ENCODE results near the gene SLC6A5.

Gene SLC6A5

GRCh38 chr11:20597154-20597679, 2.2 kb upstream of the SLC6A5 start:
- no peak for DNase-seq

GRCh38 chr11:20597680-20598484, 1.5 kb upstream of the SLC6A5 start:
- no peak for DNase-seq

DNA sequence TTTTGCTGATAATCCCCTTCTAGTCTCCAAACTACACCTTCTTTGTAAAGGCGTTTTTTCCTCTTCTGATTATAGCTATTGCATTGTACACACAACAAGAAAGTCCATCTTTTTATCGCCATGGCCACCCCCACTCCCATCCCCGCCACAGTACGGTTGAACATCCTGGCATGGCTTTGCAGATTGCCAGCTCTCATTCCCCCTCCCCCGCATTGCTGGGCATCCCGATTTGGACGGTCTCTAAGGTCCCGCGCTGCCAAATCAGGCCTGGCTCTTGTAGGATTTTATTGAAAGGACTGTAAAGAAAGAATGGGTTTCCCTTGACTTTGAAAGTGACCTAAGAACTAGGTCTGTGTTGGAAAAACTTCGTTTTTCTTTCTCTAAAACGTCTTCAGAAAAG, 916 bp upstream of the SLC6A5 start:
- no peak for DNase-seq

- DNase-seq = no peak
Observed at GRCh38 chr11:20600020-20600346, 575 bp downstream of the SLC6A5 start.

DNA sequence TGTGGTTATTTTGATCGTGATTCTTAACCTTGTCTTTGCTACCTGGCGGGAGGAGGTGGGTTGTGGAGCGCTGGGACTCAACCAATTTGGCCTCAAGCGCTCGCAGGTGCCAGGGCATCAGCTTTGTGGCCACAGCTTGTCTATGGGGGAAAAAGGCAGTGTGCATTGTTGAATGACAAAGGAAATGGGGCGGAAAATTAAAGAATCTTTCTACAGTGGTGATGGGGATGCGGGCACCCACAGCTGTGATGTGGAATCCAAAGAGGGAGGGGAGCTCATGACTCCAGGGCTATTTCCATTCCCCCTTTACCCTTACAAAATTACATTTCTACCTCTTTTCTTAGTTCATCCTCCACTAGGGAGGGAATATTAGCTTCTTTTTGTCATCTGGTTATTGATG, 1.1 kb downstream of the SLC6A5 start:
- DNase-seq = no peak

DNA sequence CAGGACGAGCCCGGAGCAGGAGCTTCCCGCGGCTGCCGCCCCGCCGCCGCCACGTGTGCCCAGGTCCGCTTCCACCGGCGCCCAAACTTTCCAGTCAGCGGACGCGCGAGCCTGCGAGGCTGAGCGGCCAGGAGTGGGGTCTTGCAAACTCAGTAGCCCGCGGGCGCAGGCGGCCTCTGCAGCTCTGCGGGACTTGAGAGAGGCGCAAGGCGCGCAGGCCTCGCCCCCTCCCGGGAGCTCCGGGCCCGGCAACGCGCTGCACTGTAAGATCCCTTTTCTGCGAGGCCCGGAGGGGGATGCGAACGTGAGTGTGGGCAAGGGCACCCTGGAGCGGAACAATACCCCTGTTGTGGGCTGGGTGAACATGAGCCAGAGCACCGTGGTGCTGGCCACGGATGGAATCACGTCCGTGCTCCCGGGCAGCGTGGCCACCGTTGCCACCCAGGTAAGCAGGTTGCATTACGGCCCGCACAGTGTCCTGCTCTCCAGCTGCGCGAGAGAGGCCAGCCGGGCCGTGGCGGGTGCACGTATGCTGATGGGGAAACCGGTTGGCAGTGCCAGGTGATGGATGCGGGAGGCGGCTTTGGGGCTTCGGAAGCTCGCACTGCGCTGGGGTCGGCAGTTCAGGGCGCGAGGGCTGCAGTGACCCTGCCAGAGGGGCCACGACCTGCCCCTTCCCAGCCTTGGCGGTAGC, 2.0 kb downstream of the SLC6A5 start:
- DNase-seq = no peak

- DNase-seq = no peak
Observed at GRCh38 chr11:20604295-20604803, 4.9 kb downstream of the SLC6A5 start.

GRCh38 chr11:20604864-20605601, 5.6 kb downstream of the SLC6A5 start:
- DNase-seq = no peak

DNA sequence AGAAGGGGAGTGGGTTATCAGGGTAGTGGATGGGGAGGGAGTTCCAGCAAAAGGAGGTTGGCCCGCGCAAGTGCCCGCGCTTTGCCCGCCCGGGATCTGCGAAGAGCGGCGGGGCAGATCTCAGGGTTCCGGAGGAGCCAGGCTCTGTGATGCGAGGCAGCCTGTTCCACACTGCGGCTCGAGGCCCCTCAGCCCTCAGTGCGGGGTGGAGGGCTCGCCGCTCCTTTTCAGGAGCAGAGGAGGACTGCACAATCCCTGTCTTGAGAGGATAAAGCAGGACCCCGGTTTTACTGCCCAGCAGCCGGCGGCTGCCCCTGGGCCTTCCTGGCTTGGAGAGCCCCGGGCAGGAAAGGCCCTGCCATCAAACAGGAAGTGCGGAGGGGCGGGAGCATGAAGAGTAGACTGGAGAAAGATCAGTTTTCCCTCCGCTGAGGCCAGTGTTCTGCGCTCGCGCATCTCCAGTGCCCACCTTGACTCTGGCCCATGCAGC, 6.2 kb downstream of the SLC6A5 start:
- no peak for DNase-seq

DNA sequence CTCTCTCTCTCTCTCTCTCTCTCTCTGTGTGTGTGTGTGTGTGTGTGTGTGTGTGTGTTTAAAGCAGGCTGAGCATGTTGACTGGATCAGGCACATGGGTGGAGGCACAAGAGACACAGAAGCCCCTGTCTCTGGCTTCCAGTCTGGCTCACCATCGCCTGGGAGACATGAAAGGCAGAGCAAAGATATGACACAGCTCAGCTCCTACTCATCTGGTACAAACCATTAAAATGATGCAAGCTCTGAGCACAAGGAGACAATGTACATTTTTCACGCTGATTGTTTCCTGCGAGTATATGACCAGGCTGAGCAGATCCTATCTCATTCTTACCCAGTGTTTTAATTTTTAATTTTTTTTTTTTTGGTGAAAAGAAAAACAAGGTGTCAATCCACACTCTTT, 9.5 kb downstream of the SLC6A5 start:
- DNase-seq = no peak

GRCh38 chr11:20609727-20610707, 10.6 kb downstream of the SLC6A5 start:
- peak; percentile 5 for DNase-seq

DNA sequence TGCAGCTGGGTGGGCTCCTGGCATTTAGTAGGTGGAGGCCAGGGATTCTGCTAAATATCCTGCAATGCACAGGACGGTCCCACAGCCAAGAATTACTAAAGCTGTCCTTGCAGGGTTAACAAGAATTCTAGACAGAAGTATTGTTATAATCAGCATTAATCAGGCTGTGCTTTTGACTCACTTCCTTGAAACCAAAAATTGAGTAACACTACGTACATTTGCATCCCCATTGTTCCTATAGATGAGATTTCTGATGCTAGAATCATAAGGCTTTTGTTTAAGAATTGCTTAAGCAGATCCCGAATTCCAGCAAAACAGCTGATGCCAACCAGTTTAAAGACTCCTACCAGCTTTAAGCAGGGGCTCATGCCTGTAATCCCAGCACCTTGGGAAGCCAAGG, 11.4 kb downstream of the SLC6A5 start:
- no peak for DNase-seq

DNA sequence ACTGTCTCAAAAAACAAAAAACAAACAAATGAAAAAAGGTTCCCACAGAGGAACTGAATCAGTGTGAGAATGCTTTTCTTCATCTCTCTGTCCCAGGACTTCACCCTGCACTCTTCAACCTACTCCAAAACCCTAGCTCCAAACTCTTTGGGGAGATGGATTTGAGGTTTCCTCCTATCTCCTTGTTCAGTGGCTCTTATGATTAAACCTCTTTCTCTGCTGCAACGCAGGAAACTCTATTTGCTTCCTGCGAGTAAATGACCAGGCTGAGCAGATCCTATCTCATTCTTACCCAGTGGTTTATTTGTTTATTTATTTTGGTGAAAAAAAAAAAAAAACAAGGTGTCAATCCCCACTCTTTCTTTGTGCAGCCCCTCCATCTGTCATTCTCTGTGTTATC, 12.0 kb downstream of the SLC6A5 start:
- DNase-seq = no peak

- no peak for DNase-seq
Observed at GRCh38 chr11:20611892-20612291, 12.5 kb downstream of the SLC6A5 start.

DNA sequence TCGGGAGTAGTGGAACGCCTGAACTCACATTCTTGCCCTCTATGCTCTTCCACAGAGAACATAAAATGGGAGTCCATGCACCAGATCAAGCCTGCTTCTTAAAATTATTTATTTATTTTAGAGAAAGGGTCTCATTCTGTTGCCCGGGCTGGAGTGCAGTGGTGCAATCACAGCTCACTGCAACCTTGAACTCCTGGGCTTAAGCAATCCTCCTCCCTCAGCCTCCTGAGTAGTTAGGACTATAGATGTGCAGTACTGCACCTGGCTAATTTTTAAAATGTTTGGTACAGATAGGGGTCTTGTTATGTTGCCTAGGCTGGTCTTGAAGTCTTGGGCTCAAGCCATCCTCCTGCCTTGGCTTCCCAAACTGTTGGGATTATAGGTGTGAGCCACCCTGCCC, 13.0 kb downstream of the SLC6A5 start:
- no peak for DNase-seq

DNA sequence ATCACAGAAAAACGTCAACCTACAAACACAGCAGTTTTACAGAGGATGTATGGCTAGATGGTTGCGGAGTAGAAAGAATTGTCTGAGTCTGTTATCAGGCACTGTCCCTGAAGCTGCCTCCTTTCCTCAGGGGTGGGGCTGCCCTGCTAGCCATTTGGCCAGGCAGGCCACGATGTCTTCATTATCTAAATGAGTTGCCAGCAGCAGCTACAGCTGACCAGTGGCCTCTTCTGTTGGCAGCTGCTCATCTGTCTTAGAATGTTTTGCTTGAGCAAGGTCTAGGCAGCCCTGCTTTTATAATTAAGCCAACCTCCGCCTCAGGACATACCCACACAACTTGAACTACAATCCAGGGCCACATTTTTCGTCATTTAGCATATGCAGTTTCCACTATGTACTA, 17.5 kb downstream of the SLC6A5 start:
- no peak for DNase-seq

GRCh38 chr11:20617346-20618005, 18.1 kb downstream of the SLC6A5 start:
- DNase-seq = no peak

- DNase-seq = no peak
Observed at GRCh38 chr11:20618083-20618482, 18.7 kb downstream of the SLC6A5 start.

DNA sequence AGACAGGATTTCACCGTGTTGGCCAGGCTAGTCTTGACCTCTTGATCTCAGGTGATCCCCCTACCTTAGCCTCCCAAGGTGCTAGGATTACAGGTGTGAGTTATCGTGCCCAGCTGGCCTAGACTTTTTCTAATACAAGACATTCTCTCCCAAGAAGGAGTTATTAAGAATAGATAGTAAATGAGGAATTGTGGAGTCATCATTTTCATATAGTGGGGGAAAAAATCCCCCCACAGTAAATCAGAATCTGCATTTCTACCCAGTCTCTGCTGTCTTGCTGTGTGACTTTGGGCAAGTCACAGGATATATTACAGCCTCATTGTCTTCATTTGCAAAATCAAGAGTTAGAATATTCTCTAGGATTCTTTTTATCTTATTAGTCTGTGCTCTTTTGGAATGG, 21.6 kb downstream of the SLC6A5 start:
- no peak for DNase-seq

- DNase-seq = no peak
Observed at GRCh38 chr11:20621679-20622078, 22.3 kb downstream of the SLC6A5 start.

DNA sequence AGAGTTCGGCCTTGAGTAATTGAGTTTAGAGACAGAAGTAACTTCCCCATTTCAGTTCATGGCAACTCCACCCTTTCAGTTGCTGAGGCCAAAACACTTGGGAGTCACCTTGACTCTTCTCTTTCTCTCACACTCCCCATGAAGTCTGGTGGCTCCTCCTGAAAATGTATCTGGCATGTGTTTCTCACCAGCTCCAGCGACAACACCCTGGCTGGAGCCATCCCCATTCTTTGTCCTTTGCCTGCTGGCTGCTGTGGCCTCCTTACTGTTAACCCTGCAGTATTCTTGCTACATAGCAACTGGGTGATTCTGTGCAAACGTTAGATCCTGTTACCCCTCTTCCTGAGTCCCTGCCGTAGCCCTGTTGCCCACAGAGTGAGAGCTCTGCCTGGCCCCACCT, 23.8 kb downstream of the SLC6A5 start:
- DNase-seq = no peak

GRCh38 chr11:20626279-20626678, 26.9 kb downstream of the SLC6A5 start:
- no peak for DNase-seq
